Middle frontal gyrus (tissue), 1 donor: ENCODE results near the gene EPB41L4A.

Experiments used
- DNase-seq: peaks from one replicate; pipeline ENCODE4 v3.0.0-alpha.2; 2015; ENCODE audit warnings: low spot score; ENCODE audit errors: extremely low spot score

Gene EPB41L4A

DNA sequence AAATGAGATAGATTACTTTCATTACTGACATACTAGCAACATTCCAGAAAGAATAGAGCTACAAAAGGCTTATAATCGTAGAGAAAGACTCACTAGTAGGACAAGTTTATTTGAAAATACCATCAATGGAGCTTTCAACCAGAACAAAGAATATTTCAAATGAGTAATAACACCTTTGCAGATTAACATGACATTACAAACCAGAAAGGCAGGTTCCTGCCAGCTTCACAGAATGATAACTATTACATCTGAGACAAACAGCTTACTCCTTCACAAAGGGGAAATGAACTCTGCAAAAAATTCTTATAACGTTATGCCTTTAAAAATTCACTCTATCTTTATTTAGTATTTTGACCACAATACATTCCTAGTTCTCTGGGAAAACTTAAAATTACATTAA lies 103.1 kb downstream of the EPB41L4A start:
- DNase-seq = no peak

GRCh38 chr5:112312295-112313275 lies 106.5 kb downstream of the EPB41L4A start:
- no peak for DNase-seq

GRCh38 chr5:112310746-112311145 lies 108.3 kb downstream of the EPB41L4A start:
- no peak for DNase-seq

GRCh38 chr5:112308608-112309007 lies 110.5 kb downstream of the EPB41L4A start:
- DNase-seq = no peak

- DNase-seq = no peak
Measured at GRCh38 chr5:112306956-112307355, 112.1 kb downstream of the EPB41L4A start.

DNA sequence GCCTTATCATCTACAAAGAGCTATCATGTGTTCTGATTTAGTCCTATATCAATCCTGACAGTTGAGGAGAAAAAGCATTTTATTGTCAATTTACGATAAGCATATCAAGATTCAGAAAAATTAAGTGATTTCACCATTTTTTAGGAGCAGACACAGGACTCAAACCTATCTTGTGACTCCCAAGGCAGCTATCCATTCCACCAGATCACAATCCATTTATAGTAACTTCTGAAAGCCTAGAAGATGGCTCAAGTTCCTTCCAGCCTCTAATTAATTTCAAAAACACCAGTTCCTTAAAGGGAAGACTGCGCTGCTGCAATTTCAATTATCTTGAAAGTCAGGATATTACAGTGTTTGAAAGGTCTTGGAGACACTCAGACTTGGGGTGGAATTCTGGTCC lies 114.3 kb downstream of the EPB41L4A start:
- no peak for DNase-seq

- no peak for DNase-seq
Measured at GRCh38 chr5:112303685-112304084, 115.4 kb downstream of the EPB41L4A start.

DNA sequence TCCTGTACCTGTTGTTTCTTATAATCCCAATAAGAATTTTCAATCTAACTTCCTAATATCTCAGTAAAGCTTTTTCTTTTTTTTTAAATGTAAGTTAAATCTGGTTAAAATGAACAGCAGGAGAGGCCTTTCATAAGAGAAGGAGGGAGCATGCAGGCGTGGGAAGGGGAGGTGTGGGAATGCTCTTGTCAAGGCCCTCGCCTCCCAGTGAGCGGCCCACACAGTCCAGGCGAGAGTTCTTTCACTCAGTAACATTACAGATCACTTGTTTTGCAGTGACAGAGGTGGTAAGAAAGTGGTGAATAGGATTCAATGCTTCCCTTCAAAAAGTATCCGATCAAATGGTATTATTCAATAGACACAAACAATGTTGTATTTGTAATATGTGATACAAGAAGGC lies 125.0 kb downstream of the EPB41L4A start:
- DNase-seq = no peak

DNA sequence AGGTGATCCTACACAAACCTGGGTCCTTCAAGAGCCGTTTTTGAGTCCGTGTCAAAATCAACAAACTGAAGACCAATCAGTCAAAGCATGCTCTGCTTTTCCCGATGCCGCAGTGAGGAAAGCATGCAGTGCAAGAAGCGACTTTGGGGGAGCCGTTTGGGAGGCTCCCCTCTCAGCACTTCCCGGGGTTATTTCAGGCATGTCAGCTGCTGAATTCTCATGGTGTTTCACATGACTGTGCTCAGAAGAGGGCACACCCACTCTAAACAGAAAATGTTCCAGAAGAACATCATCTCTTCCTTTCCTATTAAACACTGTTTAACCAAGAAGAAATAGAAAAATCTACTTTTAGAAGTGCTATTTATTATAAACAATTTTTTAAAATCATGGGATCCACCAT lies 125.5 kb downstream of the EPB41L4A start:
- DNase-seq = no peak

DNA sequence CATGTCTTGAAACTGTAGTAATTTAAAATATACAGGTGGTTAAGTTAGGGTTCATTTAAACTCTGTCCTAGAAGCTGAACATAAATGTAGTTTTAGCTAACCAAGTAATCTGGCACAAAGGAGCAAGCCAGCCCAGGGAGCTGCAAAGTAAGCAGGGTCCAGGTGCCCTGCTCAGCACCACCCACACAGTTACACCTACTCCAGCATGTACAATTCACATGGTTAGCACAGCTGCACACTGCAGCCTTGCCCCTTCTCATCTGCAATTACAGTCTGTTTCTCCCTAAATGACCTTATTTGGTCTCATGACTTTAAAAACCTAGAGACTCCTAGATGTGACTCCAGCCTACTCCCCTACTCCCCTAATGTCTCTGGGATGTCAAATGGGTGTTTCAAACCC lies 128.4 kb downstream of the EPB41L4A start:
- DNase-seq = no peak

GRCh38 chr5:112289465-112289864 lies 129.6 kb downstream of the EPB41L4A start:
- DNase-seq = no peak

DNA sequence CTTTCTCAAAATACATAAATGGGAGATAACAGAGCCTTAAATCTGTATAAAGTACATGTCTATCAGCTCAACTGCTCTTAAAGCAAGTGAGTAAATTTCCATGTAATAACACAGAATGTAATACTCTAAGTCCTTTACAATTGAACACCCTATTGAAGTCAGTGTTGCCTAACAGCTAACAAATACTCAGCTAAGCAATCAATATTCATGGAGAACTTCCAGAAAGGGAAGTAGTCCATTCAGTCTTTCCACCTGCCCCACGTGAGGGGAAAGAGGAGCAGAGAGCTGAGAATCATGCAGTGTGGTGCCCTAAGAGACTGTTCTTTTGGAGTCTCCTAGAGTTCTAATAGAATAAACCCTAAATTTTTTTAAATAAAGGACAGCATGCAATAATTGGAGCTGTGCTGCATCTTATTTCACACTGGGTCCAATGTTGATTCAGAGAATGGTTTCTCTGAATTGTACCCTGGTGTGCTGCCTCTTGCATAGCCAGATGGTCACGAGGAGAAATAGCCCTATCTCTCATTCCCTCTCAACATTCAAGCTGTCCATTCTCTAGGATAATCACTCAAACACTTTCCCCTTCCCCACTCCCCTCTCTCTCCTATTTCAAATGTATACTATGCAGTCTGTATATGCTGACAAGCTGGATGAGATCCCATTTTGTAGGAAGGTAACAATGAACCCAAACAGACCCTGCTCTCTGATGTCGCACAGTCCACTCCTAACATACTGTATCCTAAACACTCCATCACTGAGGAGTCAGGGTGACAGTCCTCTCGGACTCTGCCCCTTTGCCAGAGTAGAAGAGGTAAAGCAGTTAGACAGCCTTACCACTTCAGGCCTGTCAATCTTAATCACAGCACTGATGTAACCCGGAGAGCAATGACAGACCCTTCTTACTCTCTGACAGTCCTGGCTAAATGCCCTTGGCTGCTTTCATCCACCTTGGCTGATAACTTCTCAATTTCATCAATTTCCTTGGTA lies 134.8 kb downstream of the EPB41L4A start:
- DNase-seq = no peak

DNA sequence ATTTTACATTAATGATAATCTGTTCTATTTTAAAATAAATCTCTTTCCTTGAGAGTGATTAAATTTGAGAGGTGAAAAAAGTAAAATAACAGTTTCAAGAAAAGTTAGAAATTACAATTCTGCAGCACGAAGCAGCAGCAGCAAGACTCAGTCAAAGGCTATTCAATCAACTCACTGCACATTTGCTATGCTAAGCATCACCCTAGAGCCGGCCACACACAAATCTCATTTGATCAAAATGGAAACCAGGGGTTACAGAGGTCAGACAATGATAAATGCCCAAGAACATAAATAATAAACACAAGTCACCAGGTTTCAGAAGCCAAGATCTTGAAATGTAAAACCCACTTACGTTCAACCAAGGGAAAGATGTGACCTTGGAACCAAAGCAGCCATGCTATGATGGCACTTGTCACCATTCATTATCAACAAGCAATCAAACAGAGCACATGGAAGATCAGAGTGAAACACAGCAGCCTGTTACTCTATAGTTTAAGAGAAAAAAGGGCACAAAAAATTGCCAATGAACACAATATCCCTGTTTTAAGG lies 136.0 kb downstream of the EPB41L4A start:
- DNase-seq = no peak

DNA sequence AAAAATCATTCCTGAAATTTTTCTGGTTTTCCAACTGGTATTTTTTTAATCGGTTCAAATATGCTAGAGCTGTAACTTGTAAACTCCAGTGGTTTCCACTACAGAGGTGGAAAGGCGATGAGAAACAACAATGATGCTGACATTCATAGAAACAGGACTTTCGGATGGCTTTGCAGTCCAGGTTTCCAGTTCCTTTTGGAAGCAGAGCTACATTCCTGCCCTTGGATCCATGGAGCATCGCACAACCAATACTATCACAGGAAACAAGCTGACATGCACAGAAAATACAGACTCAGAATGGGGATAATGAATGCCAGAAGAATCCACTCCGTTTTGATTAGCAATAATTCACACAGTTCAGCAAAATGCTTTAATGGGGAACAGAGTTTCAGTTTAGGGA lies 140.0 kb downstream of the EPB41L4A start:
- no peak for DNase-seq

DNA sequence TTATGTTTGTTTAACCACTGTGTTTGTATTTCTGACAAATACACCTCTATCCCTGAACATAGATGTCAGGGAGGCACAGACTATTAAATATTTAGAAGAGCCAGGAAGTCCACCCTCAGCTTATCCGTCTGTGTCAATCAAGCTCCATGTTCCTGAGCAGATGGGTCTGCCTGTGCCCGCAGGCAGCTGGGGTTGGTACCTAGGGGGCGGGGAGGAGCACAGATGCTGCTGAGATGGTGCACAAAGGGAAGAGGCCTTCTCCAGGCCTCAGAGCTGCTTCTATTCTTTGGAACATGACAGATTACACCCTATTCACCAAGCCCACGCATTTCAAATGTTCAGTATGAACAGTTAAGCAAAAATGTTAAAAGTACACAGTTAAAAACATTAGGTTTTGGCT lies 142.1 kb downstream of the EPB41L4A start:
- no peak for DNase-seq

- no peak for DNase-seq
Measured at GRCh38 chr5:112275671-112276070, 143.4 kb downstream of the EPB41L4A start.

GRCh38 chr5:112270299-112271293 lies 148.5 kb downstream of the EPB41L4A start:
- DNase-seq = no peak

GRCh38 chr5:112267231-112267630 lies 151.8 kb downstream of the EPB41L4A start:
- no peak for DNase-seq

GRCh38 chr5:112264666-112265065 lies 154.4 kb downstream of the EPB41L4A start:
- no peak for DNase-seq

DNA sequence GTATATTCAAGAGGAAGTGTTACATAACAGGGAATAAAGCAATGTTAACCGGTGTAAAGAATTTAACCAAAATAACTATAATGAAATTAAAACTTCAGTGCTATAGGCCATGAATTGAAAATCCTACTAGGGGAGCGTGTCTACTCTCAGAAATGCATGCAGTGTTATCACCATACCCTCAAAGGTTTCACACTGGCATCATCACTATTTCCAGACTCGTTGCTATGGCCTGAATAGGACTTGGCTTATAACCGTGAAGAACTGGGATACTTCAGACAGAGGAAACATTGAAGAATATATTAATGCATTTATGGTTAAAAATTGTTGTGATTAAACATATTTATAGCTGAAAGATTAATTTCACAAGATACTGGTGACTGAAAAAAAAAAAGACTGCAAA lies 154.9 kb downstream of the EPB41L4A start:
- DNase-seq = no peak
